Embryonic facial prominence (tissue), 1 donor: ENCODE measurements around the gene CDRT4.

Experiments
- DNase-seq: peaks from one replicate; pipeline ENCODE4 v3.0.0-alpha.2; 2016; ENCODE audit errors: extremely low spot score

Gene CDRT4

GRCh38 chr17:15492791-15493692 lies 25.6 kb upstream of the CDRT4 start:
- DNase-seq = no peak

GRCh38 chr17:15492186-15492585 lies 24.8 kb upstream of the CDRT4 start:
- DNase-seq = no peak

- DNase-seq = no peak
Observed at GRCh38 chr17:15490634-15491261, 23.3 kb upstream of the CDRT4 start.

- no peak for DNase-seq
Observed at GRCh38 chr17:15488557-15488956, 21.1 kb upstream of the CDRT4 start.

- DNase-seq = no peak
Observed at GRCh38 chr17:15485045-15485444, 17.6 kb upstream of the CDRT4 start.

- no peak for DNase-seq
Observed at GRCh38 chr17:15483431-15483830, 16.0 kb upstream of the CDRT4 start.

- DNase-seq = no peak
Observed at GRCh38 chr17:15482476-15482875, 15.1 kb upstream of the CDRT4 start.

- no peak for DNase-seq
Observed at GRCh38 chr17:15481481-15481880, 14.1 kb upstream of the CDRT4 start.

- DNase-seq = no peak
Observed at GRCh38 chr17:15480204-15480603, 12.8 kb upstream of the CDRT4 start.

GRCh38 chr17:15479703-15480102 lies 12.3 kb upstream of the CDRT4 start:
- no peak for DNase-seq

GRCh38 chr17:15478845-15479244 lies 11.4 kb upstream of the CDRT4 start:
- DNase-seq = no peak

- DNase-seq = no peak
Observed at GRCh38 chr17:15475631-15476354, 8.4 kb upstream of the CDRT4 start.

GRCh38 chr17:15472891-15473290 lies 5.5 kb upstream of the CDRT4 start:
- no peak for DNase-seq

- DNase-seq = no peak
Observed at GRCh38 chr17:15470536-15470935, 3.1 kb upstream of the CDRT4 start.

GRCh38 chr17:15469260-15469659 lies 1.8 kb upstream of the CDRT4 start:
- no peak for DNase-seq

- no peak for DNase-seq
Observed at GRCh38 chr17:15468126-15468525, 705 bp upstream of the CDRT4 start.

GRCh38 chr17:15466131-15466530 lies 1.3 kb downstream of the CDRT4 start:
- no peak for DNase-seq

- DNase-seq = no peak
Observed at GRCh38 chr17:15465045-15465701, 2.2 kb downstream of the CDRT4 start.

GRCh38 chr17:15464231-15464985 lies 3.0 kb downstream of the CDRT4 start:
- peak; percentile 33 for DNase-seq

- DNase-seq = no peak
Observed at GRCh38 chr17:15462976-15463772, 4.2 kb downstream of the CDRT4 start.

GRCh38 chr17:15457723-15458094 lies 9.7 kb downstream of the CDRT4 start:
- DNase-seq = no peak
